Endometrial microvascular endothelial cells (primary cell): ENCODE data around the gene MB. TPM values are rescaled to one million over a fixed set of nuclear protein-coding genes. Genes with fewer than 3 reads are reported as not detected.

Experiments used
- in situ Hi-C: cut with HindIII; loops from 2 replicates; pipeline ENCODE4 v1.10.0; 2017; ENCODE audit warnings: low sequenced_read_pairs, low pct_unique_long_range_greater_than_20kb; ENCODE audit errors: inconsistent ontology term
- total RNA-seq: library from RNA; depleted of rRNA; stranded (reverse); fragments of >200 nt; gene quantifications from one replicate; pipeline ENCODE4 v1.2.3, GENCODE V29; 2015; ENCODE audit errors: inconsistent ontology term

MB gene
- total RNA-seq, 1 donor from 2014 or later: not detected

DNA sequence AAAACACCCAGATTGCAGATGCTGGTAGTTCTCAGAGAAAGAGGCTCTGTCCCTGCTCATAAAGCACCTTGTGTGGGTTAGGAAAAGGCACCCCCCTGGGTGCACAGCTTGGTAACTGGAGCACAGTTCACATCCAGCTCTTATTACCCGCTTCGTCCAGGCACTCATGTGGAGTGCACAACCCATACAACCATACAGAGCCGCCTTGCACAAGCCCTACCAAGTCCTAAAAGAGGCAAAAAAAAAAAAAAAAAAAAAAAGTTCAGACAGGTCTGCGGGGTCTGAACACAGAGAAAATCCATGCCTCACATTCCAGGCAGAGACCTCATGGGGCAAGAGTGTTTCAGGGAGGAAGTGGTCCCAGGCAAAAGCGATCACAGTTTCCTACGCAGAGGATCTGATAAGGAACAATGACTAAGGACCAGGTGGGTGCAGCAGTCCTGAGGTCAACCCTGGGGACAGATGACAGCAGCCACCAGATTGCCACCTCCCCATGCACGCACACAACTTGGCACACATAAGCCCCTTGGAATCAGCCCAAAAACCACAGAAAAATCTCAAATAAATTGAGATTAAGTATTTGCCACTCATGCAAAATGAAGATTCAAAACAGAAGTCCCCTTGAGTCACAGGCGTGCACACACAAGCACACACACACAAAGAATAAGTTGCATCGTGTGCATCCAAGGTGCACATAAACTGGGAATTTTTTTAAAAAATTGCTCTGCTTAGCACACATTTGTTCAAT, 12.3 kb downstream of the MB start:
- in situ Hi-C loops: no loop called here

DNA sequence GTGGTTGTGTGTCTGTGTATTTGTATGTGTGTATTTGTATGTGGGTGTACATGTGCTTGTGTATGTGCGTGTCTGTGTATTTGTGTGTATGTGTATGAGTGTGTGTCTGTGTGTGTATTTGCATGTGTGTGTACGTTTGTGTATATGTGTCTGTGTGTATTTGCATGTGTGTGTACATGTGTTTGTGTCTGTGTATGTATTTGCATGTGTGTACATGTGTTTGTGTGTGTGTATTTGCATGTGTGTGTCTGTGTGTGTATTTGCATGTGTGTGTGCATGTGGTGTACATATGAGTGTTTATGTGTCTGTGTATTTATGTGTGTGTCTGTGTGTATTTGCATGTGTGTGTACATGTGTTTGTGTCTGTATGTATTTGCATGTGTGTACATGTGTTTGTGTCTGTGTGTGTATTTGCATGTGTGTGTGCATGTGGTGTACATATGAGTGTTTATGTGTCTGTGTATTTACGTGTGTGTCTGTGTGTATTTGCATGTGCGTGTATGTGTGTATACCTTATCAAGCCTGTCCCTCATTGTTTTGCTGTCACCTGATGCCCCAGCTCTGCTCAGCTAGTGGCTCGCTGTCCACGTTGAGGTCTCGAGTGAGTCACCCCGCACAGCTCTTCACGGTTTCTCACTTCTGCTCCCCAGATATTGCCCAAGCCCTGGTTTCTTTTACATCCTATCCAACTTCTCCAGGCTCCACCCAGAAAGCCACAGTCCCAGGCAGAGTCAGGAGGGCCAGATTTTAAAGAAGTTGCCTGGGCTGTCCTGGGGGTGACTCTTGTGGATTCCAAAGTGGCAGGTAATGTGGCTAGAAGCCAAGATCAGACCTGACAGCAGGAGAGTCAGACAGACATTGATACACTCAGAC, 15.2 kb downstream of the MB start:
- in situ Hi-C loops: no loop called here

- in situ Hi-C loops: no loop called here
Observed at GRCh38 chr22:35601013-35601580, 16.0 kb downstream of the MB start.

- in situ Hi-C loops: no loop called here
Observed at GRCh38 chr22:35600476-35600875, 16.7 kb downstream of the MB start.

DNA sequence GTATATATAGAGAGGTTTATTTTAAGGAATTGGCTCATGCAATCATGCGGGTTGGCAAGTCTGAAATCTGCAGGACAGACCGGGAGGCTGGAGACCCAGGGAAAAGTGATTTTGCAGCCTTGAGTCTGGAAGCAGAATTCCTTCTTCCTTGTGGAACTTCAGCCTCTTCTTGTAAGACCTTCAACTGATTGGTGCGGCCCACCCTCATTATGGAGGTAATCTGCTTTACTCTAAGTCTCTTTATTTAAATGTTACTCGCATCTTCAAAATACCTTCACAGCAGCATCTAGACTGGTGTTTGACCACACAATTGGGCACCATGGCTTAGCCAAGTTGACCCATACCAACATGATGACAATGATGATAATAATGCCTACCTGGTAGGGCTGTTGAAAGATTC, 17.8 kb downstream of the MB start:
- in situ Hi-C loops: no loop called here

GRCh38 chr22:35598396-35598710, 18.8 kb downstream of the MB start:
- in situ Hi-C loops: no loop called here

DNA sequence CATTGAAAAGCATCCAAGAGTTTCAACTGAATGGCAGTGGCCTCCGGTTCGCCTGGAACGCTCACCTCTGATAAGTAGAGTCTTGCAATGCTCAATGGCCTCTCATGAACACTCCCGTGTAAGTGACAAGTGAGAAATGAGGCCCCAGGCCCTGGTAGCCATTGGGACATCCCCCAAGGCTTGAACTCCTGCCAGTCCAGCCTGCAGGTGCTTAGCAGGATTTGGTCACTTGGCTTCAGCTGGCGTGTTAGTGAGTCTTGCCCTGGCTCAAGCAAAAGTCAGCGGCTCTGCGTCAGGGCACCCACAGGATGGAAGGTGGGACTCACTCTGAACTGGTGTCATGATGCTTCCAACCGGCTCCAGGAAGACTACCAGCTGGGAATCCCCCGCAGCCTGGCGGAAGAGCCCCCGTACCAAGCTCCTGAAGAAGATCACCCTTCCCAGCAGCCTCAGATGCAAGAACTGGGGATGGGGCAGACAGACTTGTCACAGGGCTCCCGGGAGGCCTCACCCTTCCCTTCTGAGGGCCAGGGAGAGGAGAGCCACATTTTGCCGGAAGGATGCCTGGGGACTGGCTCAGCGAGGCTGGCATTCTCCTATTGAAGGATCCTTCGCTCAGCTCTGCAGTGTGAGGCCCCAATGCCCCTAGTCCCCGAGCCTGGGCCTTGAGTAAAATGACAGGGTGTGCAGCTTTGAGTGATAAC, 19.3 kb downstream of the MB start:
- in situ Hi-C loops: no loop called here

DNA sequence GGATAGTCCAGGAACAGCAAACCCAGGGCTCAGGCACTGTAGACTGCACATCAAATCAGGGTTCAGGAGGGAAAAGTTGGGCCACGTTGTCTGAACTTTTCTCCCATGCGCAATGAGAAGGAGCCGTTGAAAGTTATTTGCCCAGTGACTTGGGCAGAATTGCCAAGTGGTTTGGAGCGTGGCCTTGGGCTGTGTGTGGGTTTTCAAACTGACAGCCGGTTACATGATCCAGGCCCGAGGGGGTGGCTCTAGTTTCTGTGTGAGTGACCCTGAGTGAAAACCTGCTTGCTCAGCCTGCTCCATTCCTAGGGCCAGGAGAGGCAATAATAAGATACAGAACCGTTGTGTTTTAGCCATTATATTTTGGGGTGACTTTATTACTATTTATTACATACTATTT, 20.3 kb downstream of the MB start:
- in situ Hi-C loops: no loop called here

DNA sequence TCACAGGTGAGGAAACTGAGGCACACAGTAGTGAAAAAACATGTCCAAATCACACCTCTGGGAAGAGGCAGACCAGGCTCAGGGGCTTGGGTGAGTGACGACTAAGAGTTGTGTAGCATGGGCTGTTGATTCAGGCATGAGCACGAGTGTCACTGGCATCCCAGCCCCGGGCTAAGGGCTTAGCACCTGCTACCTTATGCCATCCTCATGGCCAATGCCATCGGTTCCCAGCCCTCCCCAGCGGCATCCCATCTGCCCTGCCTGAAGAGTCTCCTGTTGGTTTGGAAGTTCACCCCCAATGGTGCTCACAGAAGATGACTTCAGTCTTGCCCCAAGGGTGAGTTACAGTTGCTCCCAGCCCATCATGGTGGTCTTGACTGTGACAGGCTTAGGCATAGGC, 22.4 kb downstream of the MB start:
- in situ Hi-C loops: no loop called here

- in situ Hi-C loops: no loop called here
Observed at GRCh38 chr22:35593891-35594470, 23.1 kb downstream of the MB start.

DNA sequence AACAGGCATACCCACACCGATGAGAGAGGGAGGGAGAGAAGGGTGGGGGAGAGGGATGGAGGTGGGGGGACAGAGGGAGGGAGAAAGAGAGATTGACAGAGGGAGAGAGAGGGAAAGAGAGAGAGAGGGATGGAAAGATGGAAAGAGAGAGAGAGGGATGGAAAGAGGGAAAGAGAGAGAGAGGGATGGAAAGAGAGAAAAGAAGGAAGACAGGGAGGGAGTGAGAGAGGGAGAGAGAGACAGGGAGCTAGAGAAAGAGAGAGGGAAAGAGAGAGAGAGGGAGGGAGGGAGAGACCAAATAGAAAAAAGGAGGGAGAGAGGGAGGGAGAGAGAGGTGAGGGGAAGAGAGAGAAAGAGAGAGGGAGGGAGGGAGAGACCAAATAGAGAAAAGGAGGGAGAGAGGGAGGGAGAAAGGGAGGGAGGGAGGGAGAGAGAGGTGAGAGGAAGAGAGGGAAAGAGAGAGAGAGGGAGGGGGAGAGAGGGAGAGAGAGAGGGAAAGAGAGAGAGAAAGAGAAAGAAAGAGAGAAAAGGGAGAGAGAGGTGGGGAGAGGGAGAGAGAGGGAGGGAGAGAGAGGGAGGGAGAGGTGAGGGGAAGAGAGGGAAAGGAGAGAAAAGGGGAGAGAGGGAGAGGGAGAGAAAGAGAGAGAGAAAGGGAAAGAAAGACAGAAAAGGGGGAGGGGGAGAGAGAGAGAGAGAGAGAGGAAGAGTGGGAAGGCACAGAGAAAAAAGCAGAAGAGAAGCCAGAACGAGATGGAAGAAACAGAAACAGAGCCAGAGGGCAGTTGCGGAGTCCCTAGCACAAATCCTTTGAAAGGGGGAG, 23.8 kb downstream of the MB start:
- in situ Hi-C loops: no loop called here

DNA sequence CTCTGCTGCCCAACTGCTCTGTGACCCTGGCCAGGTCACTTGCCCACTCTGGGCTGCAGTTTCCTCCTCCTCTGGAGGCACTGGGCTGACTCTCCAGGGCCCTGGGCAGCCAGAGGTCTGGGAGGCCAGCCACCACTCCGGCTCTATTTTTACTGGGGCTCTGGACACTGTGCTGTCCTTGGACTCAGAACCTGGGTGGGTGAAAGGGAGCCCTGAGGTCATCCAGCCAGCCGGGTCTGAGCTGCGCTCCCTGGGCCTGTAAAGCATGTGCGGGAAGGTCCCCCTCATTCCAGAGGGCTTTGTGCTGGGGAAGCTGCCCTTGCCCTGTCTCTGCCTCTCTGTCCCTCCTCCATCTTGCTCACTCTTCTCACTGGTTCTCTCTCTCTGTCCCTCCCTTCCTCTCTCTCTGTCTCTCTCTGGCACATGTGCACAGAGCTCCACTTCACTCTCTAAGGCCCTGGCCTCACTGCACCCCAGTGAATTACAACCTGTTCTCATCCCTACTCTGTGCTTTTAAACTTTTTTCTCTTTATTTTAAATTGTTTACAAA, 24.6 kb downstream of the MB start:
- in situ Hi-C loops: no loop called here

DNA sequence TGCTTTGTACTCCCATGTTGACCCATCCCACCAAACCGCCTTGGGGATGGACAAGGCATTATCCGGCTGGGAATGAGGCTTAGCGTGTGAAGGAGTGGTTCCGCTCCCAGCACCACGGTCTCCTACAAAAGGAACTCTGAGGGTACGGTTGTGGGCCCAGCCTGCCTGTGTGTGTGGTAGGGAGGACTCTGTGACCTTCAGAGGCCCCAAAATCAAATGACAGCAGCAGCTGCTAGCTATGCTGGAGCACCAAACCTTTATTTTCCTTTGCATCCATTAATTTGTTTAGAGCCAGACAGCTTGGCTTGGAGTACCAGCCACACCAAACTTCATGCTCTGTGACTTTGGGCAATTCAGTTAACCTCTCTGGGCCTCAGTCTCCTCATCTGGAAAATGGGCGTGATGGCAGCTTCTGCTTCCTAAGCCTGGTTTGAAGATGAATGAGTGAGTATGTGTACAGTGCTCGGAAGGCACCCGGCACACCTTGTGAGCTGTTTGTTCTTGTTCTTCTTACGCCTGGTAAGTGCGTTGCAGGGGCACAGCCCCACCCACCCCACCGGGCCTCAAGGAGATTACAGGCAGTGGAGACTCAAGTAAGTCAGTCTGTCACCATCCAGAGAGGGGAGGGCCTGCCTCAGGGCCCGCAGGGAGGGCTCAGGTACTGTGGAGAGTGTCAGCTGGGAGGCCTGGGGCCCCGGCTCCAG, 25.3 kb downstream of the MB start:
- in situ Hi-C loops: no loop called here

GRCh38 chr22:35590634-35591295, 26.4 kb downstream of the MB start:
- in situ Hi-C loops: no loop called here

GRCh38 chr22:35589756-35590093, 27.4 kb downstream of the MB start:
- in situ Hi-C loops: no loop called here

- in situ Hi-C loops: no loop called here
Observed at GRCh38 chr22:35589071-35589755, 27.9 kb downstream of the MB start.

GRCh38 chr22:35587896-35588295, 29.2 kb downstream of the MB start:
- in situ Hi-C loops: no loop called here
